Cardiac muscle cell (in vitro differentiated cells and primary cell): ENCODE data around the gene DHFR. TPM values are rescaled to one million over a fixed set of nuclear protein-coding genes. Genes with fewer than 3 reads are reported as not detected.
"Not testable (repeated sequence)": the region's sequence is repeated elsewhere in the genome, so short reads cannot be mapped to it uniquely, and the experiment has no call there.

Experiments used
- DNase-seq, 2 donors: peaks; one replicate each; pipeline versions ENCODE4 v3.0.0 to v3.0.0-alpha.2; 2010 to 2017; ENCODE audit warnings: low read depth in 1 of 2, low spot score in 1 of 2
- H3K27ac ChIP-seq: fragments of 200-600 bp; sonication (generic); 2 replicates; pipeline ENCODE4 v1.5.1; 2016
- H3K27me3 ChIP-seq: fragments of 200-600 bp; sonication (generic); 2 replicates; pipeline ENCODE4 v1.6.0; 2016; ENCODE audit warnings: control low read depth
- H3K36me3 ChIP-seq: fragments of 200-600 bp; sonication (generic); 2 replicates; pipeline ENCODE4 v1.5.1; 2016; ENCODE audit warnings: control low read depth
- H3K4me1 ChIP-seq: fragments of 200-600 bp; sonication (generic); 2 replicates; pipeline ENCODE4 v1.8.1; 2017; ENCODE audit warnings: low read depth, mild to moderate bottlenecking, mixed run types
- H3K4me3 ChIP-seq: fragments of 200-600 bp; sonication (generic); 2 replicates; pipeline ENCODE4 v1.5.1; 2016; ENCODE audit warnings: mild to moderate bottlenecking
- H3K9me3 ChIP-seq: fragments of 200-600 bp; sonication (generic); 2 replicates; pipeline ENCODE4 v1.5.1; 2017; ENCODE audit warnings: low read depth, mild to moderate bottlenecking, control low read depth
- polyA plus RNA-seq: library from polyadenylated mRNA; unstranded; fragments of >200 nt; fragmentation: Nextera tagmentation; extraction: Ambion mirVana; gene quantifications from 2 replicates; pipeline ENCODE4 v1.2.1, GENCODE V29; 2016
- total RNA-seq: library from RNA; depleted of rRNA; stranded (reverse); fragments of >200 nt; gene quantifications from 2 replicates; pipeline ENCODE4 v1.2.3, GENCODE V29; 2016
- TF ChIP-seq, protein P1 (sequence below): IDR thresholded peaks from 2 replicates; pipeline ENCODE4 v1.5.1; 2012; ENCODE audit warnings: low read depth, mild to moderate bottlenecking, low read length

Gene DHFR
- total and polyA plus RNA-seq, 2 experiments from 2014 or later = 37.3 to 41.7 TPM

DNA sequence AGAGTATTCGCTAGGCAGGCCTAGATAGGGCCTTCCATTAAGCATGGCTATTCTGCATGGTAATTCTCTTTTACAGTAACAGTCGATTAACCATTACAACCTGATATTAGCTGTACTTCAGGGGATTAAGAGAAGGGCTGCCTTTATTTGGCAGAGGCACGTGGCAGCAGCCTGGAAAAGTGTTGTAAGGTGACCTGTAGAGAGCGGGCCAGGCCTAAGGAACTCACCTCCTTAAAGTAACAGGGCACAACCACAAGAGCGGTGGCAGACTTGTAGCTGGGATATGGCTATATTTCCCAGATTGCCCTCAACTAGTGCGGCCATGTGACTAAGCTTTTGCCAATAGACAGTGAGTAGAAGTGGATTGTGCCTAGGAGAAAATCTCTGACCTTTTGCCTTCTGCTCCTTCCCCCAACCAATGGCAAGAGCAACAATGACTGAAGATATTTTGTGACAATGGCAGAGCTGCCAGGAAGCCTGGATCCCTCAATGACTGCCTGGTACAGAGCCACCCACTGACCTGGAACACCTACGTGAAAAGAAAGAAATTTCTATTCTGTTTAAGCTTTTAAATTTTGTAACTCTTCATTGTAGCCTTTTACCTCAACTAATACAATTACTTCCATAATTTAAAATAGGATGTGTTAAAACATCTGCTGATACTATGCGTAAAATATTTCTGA is 65.8 kb downstream of the DHFR start:
- H3K27ac ChIP-seq = no peak overlapping the region
- DNase-seq = no peak
- H3K4me1 ChIP-seq = no peaks in the 10 kb centered on the region
- TF ChIP-seq, protein P1, sequence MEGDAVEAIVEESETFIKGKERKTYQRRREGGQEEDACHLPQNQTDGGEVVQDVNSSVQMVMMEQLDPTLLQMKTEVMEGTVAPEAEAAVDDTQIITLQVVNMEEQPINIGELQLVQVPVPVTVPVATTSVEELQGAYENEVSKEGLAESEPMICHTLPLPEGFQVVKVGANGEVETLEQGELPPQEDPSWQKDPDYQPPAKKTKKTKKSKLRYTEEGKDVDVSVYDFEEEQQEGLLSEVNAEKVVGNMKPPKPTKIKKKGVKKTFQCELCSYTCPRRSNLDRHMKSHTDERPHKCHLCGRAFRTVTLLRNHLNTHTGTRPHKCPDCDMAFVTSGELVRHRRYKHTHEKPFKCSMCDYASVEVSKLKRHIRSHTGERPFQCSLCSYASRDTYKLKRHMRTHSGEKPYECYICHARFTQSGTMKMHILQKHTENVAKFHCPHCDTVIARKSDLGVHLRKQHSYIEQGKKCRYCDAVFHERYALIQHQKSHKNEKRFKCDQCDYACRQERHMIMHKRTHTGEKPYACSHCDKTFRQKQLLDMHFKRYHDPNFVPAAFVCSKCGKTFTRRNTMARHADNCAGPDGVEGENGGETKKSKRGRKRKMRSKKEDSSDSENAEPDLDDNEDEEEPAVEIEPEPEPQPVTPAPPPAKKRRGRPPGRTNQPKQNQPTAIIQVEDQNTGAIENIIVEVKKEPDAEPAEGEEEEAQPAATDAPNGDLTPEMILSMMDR = no peak
- no peak overlapping the region for H3K4me3 ChIP-seq
- H3K36me3 ChIP-seq = no peaks in the 10 kb centered on the region
- H3K9me3 ChIP-seq = no peaks in the 10 kb centered on the region
- no peaks in the 10 kb centered on the region for H3K27me3 ChIP-seq

DNA sequence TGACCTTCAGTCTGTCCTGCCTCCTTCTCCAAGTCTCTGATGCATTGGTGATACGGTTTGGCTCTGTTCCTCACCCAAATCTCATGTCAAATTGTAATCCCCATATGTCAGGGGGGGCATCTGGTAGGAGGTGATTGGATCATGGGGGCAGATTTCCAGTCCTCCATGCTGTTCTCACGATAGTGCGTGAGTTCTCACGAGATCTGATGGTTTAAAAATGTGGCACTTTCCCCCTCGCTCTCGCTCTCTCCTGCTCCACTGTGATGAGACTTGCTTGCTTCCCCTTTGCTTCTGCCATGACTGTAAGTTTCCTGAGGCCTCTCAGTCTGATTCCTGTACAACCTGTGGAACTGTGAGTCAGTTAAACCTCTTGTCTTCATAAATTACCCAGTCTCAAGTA is 70.0 kb downstream of the DHFR start:
- DNase-seq = no peak
- no peaks in the 10 kb centered on the region for H3K4me1 ChIP-seq

DNA sequence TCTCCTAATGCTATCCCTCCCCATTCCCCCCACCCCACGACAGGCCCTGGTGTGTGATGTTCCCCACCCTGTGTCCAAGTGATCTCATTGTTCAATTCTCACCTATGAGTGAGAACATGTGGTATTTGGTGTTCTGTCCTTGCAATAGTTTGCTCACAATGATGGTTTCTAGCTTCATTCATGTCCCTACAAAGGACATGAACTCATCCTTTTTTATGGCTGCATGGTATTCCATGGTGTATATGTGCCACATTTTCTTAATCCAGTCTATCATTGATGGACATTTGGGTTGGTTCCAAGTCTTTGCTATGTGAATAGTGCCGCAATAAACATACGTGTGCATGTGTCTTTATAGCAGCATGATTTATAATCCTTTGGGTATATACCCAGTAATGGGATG is 74.5 kb downstream of the DHFR start:
- H3K27me3 ChIP-seq, H3K27ac ChIP-seq, H3K9me3 ChIP-seq, H3K4me1 ChIP-seq, H3K4me3 ChIP-seq, H3K36me3 ChIP-seq, DNase-seq: not testable (repeated sequence)

More for the DNA sequence above, 70.0 kb downstream of the DHFR start:
- Histone ChIP-seq H3K27me3 (no peaks in the 10 kb centered on the region), H3K36me3 (no peaks in the 10 kb centered on the region), H3K27ac (no peak overlapping the region), H3K4me3 (no peak overlapping the region), H3K9me3 (no peaks in the 10 kb centered on the region)
- TF ChIP-seq, protein P1 = no peak

DNA sequence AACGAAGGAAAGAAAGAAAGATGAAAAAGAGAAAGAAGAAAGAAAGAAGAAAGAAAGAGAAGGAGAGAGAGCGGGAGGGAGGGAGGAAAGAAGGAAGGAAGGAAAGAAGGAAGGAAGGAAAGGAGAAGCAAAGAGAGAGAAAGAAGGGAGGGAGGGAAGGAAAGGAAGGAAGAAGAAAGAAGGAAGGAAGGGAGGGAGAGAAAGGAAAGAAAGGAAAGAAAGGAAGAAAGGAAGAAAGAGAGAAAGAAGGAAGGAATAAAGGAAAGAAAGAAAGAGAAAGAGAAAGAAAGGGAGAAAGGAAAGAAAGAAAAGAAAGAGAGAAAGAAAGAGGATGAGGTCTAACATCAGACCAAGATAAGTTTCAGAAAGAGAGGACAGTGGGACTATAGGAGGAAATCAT is 75.7 kb downstream of the DHFR start:
- Histone ChIP-seq H3K9me3 (no peaks in the 10 kb centered on the region), H3K4me1 (no peaks in the 10 kb centered on the region), H3K4me3 (no peak overlapping the region), H3K27me3 (peaks cover 13% of the 10 kb centered on the region), H3K36me3 (no peaks in the 10 kb centered on the region), H3K27ac (no peak overlapping the region)
- DNase-seq = no peak
- TF ChIP-seq, protein P1 = no peak

DNA sequence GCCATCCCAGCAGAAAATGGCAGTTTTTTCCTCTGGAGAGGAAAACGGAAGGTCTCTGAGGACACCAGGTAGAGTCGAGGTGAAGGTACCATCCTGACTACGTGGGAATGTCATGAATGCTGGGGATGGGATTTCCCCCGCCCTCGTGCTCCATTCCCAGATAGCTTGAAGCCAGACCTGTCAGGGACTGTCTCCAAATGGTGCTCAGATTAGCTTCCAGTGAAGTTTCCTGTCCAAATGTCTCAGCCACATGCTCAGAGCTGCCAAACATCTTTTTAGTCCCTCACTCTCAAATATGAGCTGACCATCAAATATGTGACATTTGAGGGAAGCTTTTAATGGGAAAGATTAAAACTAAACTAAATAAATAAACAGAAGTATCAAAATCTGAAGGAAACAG is 77.1 kb downstream of the DHFR start:
- Histone ChIP-seq H3K36me3 (no peaks in the 10 kb centered on the region), H3K4me3 (no peak overlapping the region), H3K27me3 (peaks cover 23% of the 10 kb centered on the region), H3K4me1 (no peaks in the 10 kb centered on the region), H3K27ac (no peak overlapping the region), H3K9me3 (no peaks in the 10 kb centered on the region)
- TF ChIP-seq, protein P1 = no peak
- no peak for DNase-seq

DNA sequence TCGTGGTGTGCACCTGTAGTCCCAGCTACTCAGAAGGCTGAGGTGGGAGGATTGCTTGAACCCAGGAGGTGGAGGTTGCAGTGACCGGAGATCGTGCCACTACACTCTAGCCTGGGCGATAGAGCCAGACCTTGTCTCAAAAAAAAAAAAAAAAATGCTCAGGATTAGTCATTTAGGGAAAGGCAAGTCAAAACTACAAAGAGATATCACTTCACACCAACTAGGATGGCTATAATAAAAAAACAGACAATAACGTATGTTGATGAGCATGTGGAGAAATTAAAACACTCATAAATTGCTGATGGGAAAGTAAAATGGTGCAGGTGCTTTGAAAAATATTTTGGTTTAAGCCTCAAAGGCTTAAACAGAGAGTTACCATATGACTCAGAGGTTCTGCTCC is 78.4 kb downstream of the DHFR start:
- TF ChIP-seq, protein P1 = no peak
- H3K27ac ChIP-seq = no peak overlapping the region
- DNase-seq = no peak
- H3K9me3 ChIP-seq = no peaks in the 10 kb centered on the region
- peaks cover 34% of the 10 kb centered on the region for H3K27me3 ChIP-seq
- no peaks in the 10 kb centered on the region for H3K36me3 ChIP-seq
- H3K4me3 ChIP-seq = no peak overlapping the region
- no peaks in the 10 kb centered on the region for H3K4me1 ChIP-seq

Other genes with a start within 250 kb of the DHFR start
- 18.7 and 41.3 TPM in 2 replicates for gene ZFYVE16, start 246.9 kb downstream of the DHFR start, total RNA-seq
- gene ZFYVE16, start 246.9 kb downstream of the DHFR start, polyA plus RNA-seq = 22.0 and 35.4 TPM in 2 replicates
- 1.0 and 2.0 TPM in 2 replicates for gene FAM151B, start 166.9 kb downstream of the DHFR start, total RNA-seq
- gene FAM151B, start 166.9 kb downstream of the DHFR start, polyA plus RNA-seq = 0.84 and 1.3 TPM in 2 replicates
- gene ANKRD34B, start 84.7 kb downstream of the DHFR start, total RNA-seq = not detected in 2 replicates
- 0.05 TPM in 1 of 2 replicates, not detected in the other for gene ANKRD34B, start 84.7 kb downstream of the DHFR start, polyA plus RNA-seq
- gene MSH3, start 331 bp downstream of the DHFR start, total RNA-seq = 11.4 and 11.9 TPM in 2 replicates
- 8.7 and 11.3 TPM in 2 replicates for gene MSH3, start 331 bp downstream of the DHFR start, polyA plus RNA-seq